ENCODE results near the gene FXN.
"Not testable (repeated sequence)": the region's sequence is repeated elsewhere in the genome, so short reads cannot be mapped to it uniquely, and the experiment has no call there.

The FXN gene

GRCh38 chr9:69109152-69109551 is 73.6 kb downstream of the FXN start:
- Histone ChIP-seq H3K4me3 (ENCODE audit: low read depth in 1 of 5, low read length in 5 of 5) (no peak overlapping the region), H3K9ac (ENCODE audit: low read length in 5 of 5) (no peak overlapping the region), H3K36me3 (ENCODE audit: control insufficient read depth in 5 of 5, insufficient read depth in 5 of 5, low read length in 5 of 5) (no peaks in the 10 kb centered on the region), H3K9me3 (ENCODE audit: control insufficient read depth in 5 of 5, low read length in 5 of 5) (no peaks in the 10 kb centered on the region), H3K4me1 (ENCODE audit: control insufficient read depth in 5 of 5, insufficient read depth in 5 of 5, low read length in 5 of 5) (peaks cover 0 to 5% (median 0%) of the 10 kb centered on the region in 5 donors), H3K27me3 (ENCODE audit: control insufficient read depth in 5 of 5, insufficient read depth in 4 of 5, low read length in 5 of 5) (no peaks in the 10 kb centered on the region), H3K27ac (ENCODE audit: low read depth, low read length) (no peak overlapping the region)

GRCh38 chr9:69112646-69113045 is 77.1 kb downstream of the FXN start:
- H3K27me3 ChIP-seq (ENCODE audit: control insufficient read depth in 5 of 5, insufficient read depth in 4 of 5, low read length in 5 of 5); H3K4me3 ChIP-seq (ENCODE audit: low read depth in 1 of 5, low read length in 5 of 5); H3K9ac ChIP-seq (ENCODE audit: low read length in 5 of 5); H3K36me3 ChIP-seq (ENCODE audit: control insufficient read depth in 5 of 5, insufficient read depth in 5 of 5, low read length in 5 of 5); H3K4me1 ChIP-seq (ENCODE audit: control insufficient read depth in 5 of 5, insufficient read depth in 5 of 5, low read length in 5 of 5); H3K9me3 ChIP-seq (ENCODE audit: control insufficient read depth in 5 of 5, low read length in 5 of 5); H3K27ac ChIP-seq (ENCODE audit: low read depth, low read length): not testable (repeated sequence)

- Histone ChIP-seq H3K27me3 (ENCODE audit: control insufficient read depth in 5 of 5, insufficient read depth in 4 of 5, low read length in 5 of 5) (no peaks in the 10 kb centered on the region), H3K9ac (ENCODE audit: low read length in 5 of 5) (no peak overlapping the region), H3K4me1 (ENCODE audit: control insufficient read depth in 5 of 5, insufficient read depth in 5 of 5, low read length in 5 of 5) (peaks cover 0 to 3% (median 0%) of the 10 kb centered on the region in 5 donors), H3K27ac (ENCODE audit: low read depth, low read length) (no peak overlapping the region), H3K36me3 (ENCODE audit: control insufficient read depth in 5 of 5, insufficient read depth in 5 of 5, low read length in 5 of 5) (no peaks in the 10 kb centered on the region), H3K4me3 (ENCODE audit: low read depth in 1 of 5, low read length in 5 of 5) (no peak overlapping the region), H3K9me3 (ENCODE audit: control insufficient read depth in 5 of 5, low read length in 5 of 5) (no peaks in the 10 kb centered on the region)
Observed at GRCh38 chr9:69115621-69116020, 80.1 kb downstream of the FXN start.

- Histone ChIP-seq H3K9me3 (ENCODE audit: control insufficient read depth in 5 of 5, low read length in 5 of 5) (no peaks in the 10 kb centered on the region), H3K36me3 (ENCODE audit: control insufficient read depth in 5 of 5, insufficient read depth in 5 of 5, low read length in 5 of 5) (no peaks in the 10 kb centered on the region), H3K9ac (ENCODE audit: low read length in 5 of 5) (no peak overlapping the region), H3K4me1 (ENCODE audit: control insufficient read depth in 5 of 5, insufficient read depth in 5 of 5, low read length in 5 of 5) (peaks cover 2 to 23% (median 17%) of the 10 kb centered on the region in 5 donors), H3K27me3 (ENCODE audit: control insufficient read depth in 5 of 5, insufficient read depth in 4 of 5, low read length in 5 of 5) (peaks cover 0 to 4% (median 0%) of the 10 kb centered on the region in 5 donors), H3K27ac (ENCODE audit: low read depth, low read length) (no peak overlapping the region), H3K4me3 (ENCODE audit: low read depth in 1 of 5, low read length in 5 of 5) (no peak overlapping the region)
Observed at GRCh38 chr9:69118656-69119055, 83.1 kb downstream of the FXN start.

- H3K4me1 ChIP-seq (ENCODE audit: control insufficient read depth in 5 of 5, insufficient read depth in 5 of 5, low read length in 5 of 5), result peaks cover 2 to 23% (median 17%) of the 10 kb centered on the region in 5 donors
- H3K4me3 ChIP-seq (ENCODE audit: low read depth in 1 of 5, low read length in 5 of 5), result peak overlapping the region; percentile 40 to 88 (median 82)
- H3K36me3 ChIP-seq (ENCODE audit: control insufficient read depth in 5 of 5, insufficient read depth in 5 of 5, low read length in 5 of 5), result no peaks in the 10 kb centered on the region
- H3K27ac ChIP-seq (ENCODE audit: low read depth, low read length), result peak overlapping the region; percentile 57
- peak overlapping the region in 1 of 5 donors; percentile 17 for H3K9ac ChIP-seq (ENCODE audit: low read length in 5 of 5)
- H3K27me3 ChIP-seq (ENCODE audit: control insufficient read depth in 5 of 5, insufficient read depth in 4 of 5, low read length in 5 of 5), result peaks cover 0 to 4% (median 0%) of the 10 kb centered on the region in 5 donors
- no peaks in the 10 kb centered on the region for H3K9me3 ChIP-seq (ENCODE audit: control insufficient read depth in 5 of 5, low read length in 5 of 5)
Observed at GRCh38 chr9:69120380-69121154, 85.0 kb downstream of the FXN start.

- no peaks in the 10 kb centered on the region for H3K9me3 ChIP-seq (ENCODE audit: control insufficient read depth in 5 of 5, low read length in 5 of 5)
- peak overlapping the region in 4 of 5 donors; percentile 1 to 78 (median 68) for H3K9ac ChIP-seq (ENCODE audit: low read length in 5 of 5)
- no peaks in the 10 kb centered on the region for H3K36me3 ChIP-seq (ENCODE audit: control insufficient read depth in 5 of 5, insufficient read depth in 5 of 5, low read length in 5 of 5)
- peaks cover 2 to 23% (median 17%) of the 10 kb centered on the region in 5 donors for H3K4me1 ChIP-seq (ENCODE audit: control insufficient read depth in 5 of 5, insufficient read depth in 5 of 5, low read length in 5 of 5)
- H3K27ac ChIP-seq (ENCODE audit: low read depth, low read length), result peak overlapping the region; percentile 57
- H3K27me3 ChIP-seq (ENCODE audit: control insufficient read depth in 5 of 5, insufficient read depth in 4 of 5, low read length in 5 of 5), result peaks cover 0 to 4% (median 0%) of the 10 kb centered on the region in 5 donors
- peak overlapping the region; percentile 69 to 88 (median 82) for H3K4me3 ChIP-seq (ENCODE audit: low read depth in 1 of 5, low read length in 5 of 5)
Observed at GRCh38 chr9:69121155-69122081, 85.9 kb downstream of the FXN start.

GRCh38 chr9:69122082-69122548 is 86.6 kb downstream of the FXN start:
- Histone ChIP-seq H3K36me3 (ENCODE audit: control insufficient read depth in 5 of 5, insufficient read depth in 5 of 5, low read length in 5 of 5) (no peaks in the 10 kb centered on the region), H3K9ac (ENCODE audit: low read length in 5 of 5) (peak overlapping the region in 4 of 5 donors; percentile 1 to 78 (median 68)), H3K4me3 (ENCODE audit: low read depth in 1 of 5, low read length in 5 of 5) (peak overlapping the region; percentile 69 to 88 (median 82)), H3K27ac (ENCODE audit: low read depth, low read length) (peak overlapping the region; percentile 57), H3K27me3 (ENCODE audit: control insufficient read depth in 5 of 5, insufficient read depth in 4 of 5, low read length in 5 of 5) (peaks cover 0 to 4% (median 0%) of the 10 kb centered on the region in 5 donors), H3K9me3 (ENCODE audit: control insufficient read depth in 5 of 5, low read length in 5 of 5) (no peaks in the 10 kb centered on the region), H3K4me1 (ENCODE audit: control insufficient read depth in 5 of 5, insufficient read depth in 5 of 5, low read length in 5 of 5) (peaks cover 2 to 23% (median 17%) of the 10 kb centered on the region in 5 donors)

- Histone ChIP-seq H3K27me3 (ENCODE audit: control insufficient read depth in 5 of 5, insufficient read depth in 4 of 5, low read length in 5 of 5) (peaks cover 0 to 4% (median 0%) of the 10 kb centered on the region in 5 donors), H3K4me1 (ENCODE audit: control insufficient read depth in 5 of 5, insufficient read depth in 5 of 5, low read length in 5 of 5) (peaks cover 2 to 23% (median 17%) of the 10 kb centered on the region in 5 donors), H3K9ac (ENCODE audit: low read length in 5 of 5) (peak overlapping the region in 3 of 5 donors; percentile 66 to 78 (median 70)), H3K36me3 (ENCODE audit: control insufficient read depth in 5 of 5, insufficient read depth in 5 of 5, low read length in 5 of 5) (no peaks in the 10 kb centered on the region), H3K4me3 (ENCODE audit: low read depth in 1 of 5, low read length in 5 of 5) (peak overlapping the region; percentile 52 to 88 (median 82)), H3K27ac (ENCODE audit: low read depth, low read length) (peak overlapping the region; percentile 57), H3K9me3 (ENCODE audit: control insufficient read depth in 5 of 5, low read length in 5 of 5) (no peaks in the 10 kb centered on the region)
Observed at GRCh38 chr9:69122549-69123141, 87.1 kb downstream of the FXN start.

GRCh38 chr9:69130456-69131441 is 95.2 kb downstream of the FXN start:
- H3K27ac ChIP-seq (ENCODE audit: low read depth, low read length), result no peak overlapping the region
- H3K9ac ChIP-seq (ENCODE audit: low read length in 5 of 5), result peak overlapping the region in 1 of 5 donors; percentile 2
- H3K4me3 ChIP-seq (ENCODE audit: low read depth in 1 of 5, low read length in 5 of 5), result no peak overlapping the region
- H3K36me3 ChIP-seq (ENCODE audit: control insufficient read depth in 5 of 5, insufficient read depth in 5 of 5, low read length in 5 of 5), result peaks cover 0 to 4% (median 0%) of the 10 kb centered on the region in 5 donors
- H3K27me3 ChIP-seq (ENCODE audit: control insufficient read depth in 5 of 5, insufficient read depth in 4 of 5, low read length in 5 of 5), result no peaks in the 10 kb centered on the region
- peaks cover 0 to 20% (median 17%) of the 10 kb centered on the region in 5 donors for H3K4me1 ChIP-seq (ENCODE audit: control insufficient read depth in 5 of 5, insufficient read depth in 5 of 5, low read length in 5 of 5)
- H3K9me3 ChIP-seq (ENCODE audit: control insufficient read depth in 5 of 5, low read length in 5 of 5), result no peaks in the 10 kb centered on the region
